ENCODE results near the gene ADCY3. TPM values are rescaled to one million over a fixed set of nuclear protein-coding genes. Genes with fewer than 3 reads are reported as not detected.
A peak's percentile ranks its signal among the peaks of the same experiment; 100 is the strongest.

ADCY3 gene
- total and polyA plus RNA-seq, 9 of the 15 experiments (the other 6 are each of a cell fraction or from before 2014, with no cell fraction given): 1.5 to 54.8 (median 26.3) TPM

- TF ChIP-seq E2F8 (IDR thresholded peaks at IDR 0.05; ENCODE audit: low read depth, partially characterized antibody): no peak
- TF ChIP-seq ZNF398 (CRISPR knock-in tag; IDR thresholded peaks at IDR 0.05): no peak
- no peak for TF ChIP-seq RAD21 (CRISPR knock-in tag; conservative IDR thresholded peaks at IDR 0.05 in 1 of 2, IDR thresholded peaks at IDR 0.05 in 1 of 2)
- peak; percentile 19 for TF ChIP-seq RBM22 (IDR thresholded peaks at IDR 0.05; ENCODE audit: low read depth, low read length, poor library complexity, severe bottlenecking)
Observed at GRCh38 chr2:24820175-24820513, 99.9 kb downstream of the ADCY3 start (continued).
